GM23338 (cell line): ENCODE results near the gene PNPLA8.

ENCODE experiments used
- CREB1 ChIP-seq: fragments of 250-450 bp; sonication (Bioruptor Pico); IDR thresholded peaks from 2 replicates; pipeline ENCODE4 v1.5.0; 2020; ENCODE audit warnings: low read depth, mild to moderate bottlenecking, moderate library complexity
- EZH2 ChIP-seq: fragments of 200-600 bp; sonication (generic); IDR thresholded peaks from one replicate; pipeline ENCODE4 v1.8.0; 2017; ENCODE audit warnings: antibody characterized with exemption, mild to moderate bottlenecking, low read depth; ENCODE audit not compliant: unreplicated experiment
- EZH2phosphoT487 ChIP-seq: fragments of 200-600 bp; sonication (generic); IDR thresholded peaks from one replicate; pipeline ENCODE4 v1.8.1; 2018; ENCODE audit warnings: antibody characterized with exemption; ENCODE audit not compliant: unreplicated experiment
- JUNB ChIP-seq: IDR thresholded peaks from one replicate; pipeline ENCODE4 v1.6.1; 2016; ENCODE audit warnings: antibody characterized with exemption; ENCODE audit not compliant: unreplicated experiment
- NANOG ChIP-seq: IDR thresholded peaks from 2 replicates; pipeline ENCODE4 v1.6.1; 2016; ENCODE audit warnings: antibody characterized with exemption, borderline replicate concordance
- POLR2AphosphoS5 ChIP-seq: IDR thresholded peaks from 2 replicates; pipeline ENCODE4 v1.6.1; 2016; ENCODE audit warnings: antibody characterized with exemption, low read depth
- ZNF114 ChIP-seq: fragments of 250-450 bp; sonication (Bioruptor Pico); IDR thresholded peaks from 2 replicates; pipeline ENCODE4 v1.5.0; 2020; ENCODE audit warnings: mild to moderate bottlenecking, moderate library complexity
- TF ChIP-seq, protein P1 (sequence below), 2 experiments: fragments of 200-600 bp in 1 of 2; sonication (generic) in 1 of 2; conservative IDR thresholded peaks; 2 replicates each; pipeline versions ENCODE4 v1.5.1 to v1.6.1; 2016 to 2017; ENCODE audit warnings: antibody characterized with exemption in 2 of 2, low read depth in 2 of 2, mild to moderate bottlenecking in 2 of 2, moderate library complexity in 1 of 2
- TF ChIP-seq, protein P2 (sequence below): IDR thresholded peaks from one replicate; pipeline ENCODE4 v1.6.1; 2018; ENCODE audit warnings: antibody characterized with exemption; ENCODE audit not compliant: unreplicated experiment

DNA sequence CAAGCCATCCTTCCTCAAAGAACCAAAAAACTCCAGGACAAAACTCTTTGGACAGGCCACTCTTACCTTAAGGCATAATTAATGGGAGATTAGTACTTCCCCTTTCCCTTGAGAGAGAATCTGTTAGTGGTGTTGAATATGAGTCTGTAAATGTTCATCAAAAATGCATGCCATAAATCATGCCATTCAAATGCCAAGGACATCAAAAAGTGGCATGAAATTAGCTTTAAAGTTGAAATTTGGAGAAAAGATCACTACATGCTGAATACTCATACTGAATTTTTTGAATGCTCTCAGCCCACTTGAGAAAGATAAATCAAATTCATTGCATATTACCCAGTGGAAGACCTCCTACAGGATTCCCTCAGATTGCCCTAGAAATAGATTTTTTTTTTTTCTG lies 76.4 kb downstream of the PNPLA8 start:
- TF ChIP-seq, protein P1, sequence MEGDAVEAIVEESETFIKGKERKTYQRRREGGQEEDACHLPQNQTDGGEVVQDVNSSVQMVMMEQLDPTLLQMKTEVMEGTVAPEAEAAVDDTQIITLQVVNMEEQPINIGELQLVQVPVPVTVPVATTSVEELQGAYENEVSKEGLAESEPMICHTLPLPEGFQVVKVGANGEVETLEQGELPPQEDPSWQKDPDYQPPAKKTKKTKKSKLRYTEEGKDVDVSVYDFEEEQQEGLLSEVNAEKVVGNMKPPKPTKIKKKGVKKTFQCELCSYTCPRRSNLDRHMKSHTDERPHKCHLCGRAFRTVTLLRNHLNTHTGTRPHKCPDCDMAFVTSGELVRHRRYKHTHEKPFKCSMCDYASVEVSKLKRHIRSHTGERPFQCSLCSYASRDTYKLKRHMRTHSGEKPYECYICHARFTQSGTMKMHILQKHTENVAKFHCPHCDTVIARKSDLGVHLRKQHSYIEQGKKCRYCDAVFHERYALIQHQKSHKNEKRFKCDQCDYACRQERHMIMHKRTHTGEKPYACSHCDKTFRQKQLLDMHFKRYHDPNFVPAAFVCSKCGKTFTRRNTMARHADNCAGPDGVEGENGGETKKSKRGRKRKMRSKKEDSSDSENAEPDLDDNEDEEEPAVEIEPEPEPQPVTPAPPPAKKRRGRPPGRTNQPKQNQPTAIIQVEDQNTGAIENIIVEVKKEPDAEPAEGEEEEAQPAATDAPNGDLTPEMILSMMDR (conservative IDR thresholded peaks at IDR 0.05; ENCODE audit: low read depth in 2 of 2), result no peak
- TF ChIP-seq, protein P2, sequence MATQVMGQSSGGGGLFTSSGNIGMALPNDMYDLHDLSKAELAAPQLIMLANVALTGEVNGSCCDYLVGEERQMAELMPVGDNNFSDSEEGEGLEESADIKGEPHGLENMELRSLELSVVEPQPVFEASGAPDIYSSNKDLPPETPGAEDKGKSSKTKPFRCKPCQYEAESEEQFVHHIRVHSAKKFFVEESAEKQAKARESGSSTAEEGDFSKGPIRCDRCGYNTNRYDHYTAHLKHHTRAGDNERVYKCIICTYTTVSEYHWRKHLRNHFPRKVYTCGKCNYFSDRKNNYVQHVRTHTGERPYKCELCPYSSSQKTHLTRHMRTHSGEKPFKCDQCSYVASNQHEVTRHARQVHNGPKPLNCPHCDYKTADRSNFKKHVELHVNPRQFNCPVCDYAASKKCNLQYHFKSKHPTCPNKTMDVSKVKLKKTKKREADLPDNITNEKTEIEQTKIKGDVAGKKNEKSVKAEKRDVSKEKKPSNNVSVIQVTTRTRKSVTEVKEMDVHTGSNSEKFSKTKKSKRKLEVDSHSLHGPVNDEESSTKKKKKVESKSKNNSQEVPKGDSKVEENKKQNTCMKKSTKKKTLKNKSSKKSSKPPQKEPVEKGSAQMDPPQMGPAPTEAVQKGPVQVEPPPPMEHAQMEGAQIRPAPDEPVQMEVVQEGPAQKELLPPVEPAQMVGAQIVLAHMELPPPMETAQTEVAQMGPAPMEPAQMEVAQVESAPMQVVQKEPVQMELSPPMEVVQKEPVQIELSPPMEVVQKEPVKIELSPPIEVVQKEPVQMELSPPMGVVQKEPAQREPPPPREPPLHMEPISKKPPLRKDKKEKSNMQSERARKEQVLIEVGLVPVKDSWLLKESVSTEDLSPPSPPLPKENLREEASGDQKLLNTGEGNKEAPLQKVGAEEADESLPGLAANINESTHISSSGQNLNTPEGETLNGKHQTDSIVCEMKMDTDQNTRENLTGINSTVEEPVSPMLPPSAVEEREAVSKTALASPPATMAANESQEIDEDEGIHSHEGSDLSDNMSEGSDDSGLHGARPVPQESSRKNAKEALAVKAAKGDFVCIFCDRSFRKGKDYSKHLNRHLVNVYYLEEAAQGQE, result no peak
- TF ChIP-seq POLR2AphosphoS5, result no peak
- TF ChIP-seq EZH2, result no peak
- no peak for TF ChIP-seq EZH2phosphoT487
- no peak for TF ChIP-seq ZNF114 (CRISPR knock-in tag)
- no peak for TF ChIP-seq NANOG
- no peak for TF ChIP-seq CREB1
- TF ChIP-seq JUNB, result no peak
